GM19438 (cell line): ENCODE results near the gene ZC3H12C.
"Not testable (repeated sequence)": the region's sequence is repeated elsewhere in the genome, so short reads cannot be mapped to it uniquely, and the experiment has no call there.

Source experiments
- ATAC-seq: cut with Tn5 transposase; IDR thresholded peaks from one replicate; pipeline ENCODE4 v1.9.1; 2021; ENCODE audit warnings: low read depth; ENCODE audit not compliant: unreplicated experiment

Gene ZC3H12C

DNA sequence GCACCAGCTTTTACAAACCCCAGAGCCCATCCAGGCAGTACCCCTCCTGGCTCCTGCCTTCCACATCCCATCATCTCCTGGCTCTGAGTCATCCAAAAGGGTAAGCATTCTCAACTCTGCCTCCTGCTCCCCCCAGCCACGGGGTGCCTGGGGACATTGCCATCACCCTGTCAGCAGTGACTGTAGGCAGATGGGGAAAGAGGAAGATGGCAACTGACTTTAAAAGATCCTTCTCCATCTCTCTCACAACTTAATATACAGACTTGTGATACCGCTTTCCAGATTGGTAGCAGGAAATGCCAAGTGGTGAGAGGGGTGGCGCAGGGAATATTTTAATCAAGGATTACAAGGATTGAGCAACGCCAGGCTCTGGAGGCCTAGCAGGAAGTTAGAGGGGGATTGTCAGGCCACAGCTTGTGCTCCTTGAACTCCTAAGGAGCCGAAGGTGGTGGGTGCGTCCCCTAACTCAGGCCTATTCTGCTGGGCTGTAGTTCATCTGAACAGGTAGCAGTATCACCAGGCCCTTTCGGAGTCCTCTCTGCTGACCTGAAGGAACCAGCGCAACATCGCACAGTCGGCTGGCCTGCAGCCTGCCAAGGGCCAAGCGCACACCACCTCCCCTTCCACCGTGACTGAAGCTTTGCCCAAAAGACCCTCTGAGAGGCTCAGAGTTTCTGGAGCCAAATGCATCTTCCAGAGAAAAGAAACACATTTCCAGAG is 83.3 kb downstream of the ZC3H12C start:
- ATAC-seq, result no peak

DNA sequence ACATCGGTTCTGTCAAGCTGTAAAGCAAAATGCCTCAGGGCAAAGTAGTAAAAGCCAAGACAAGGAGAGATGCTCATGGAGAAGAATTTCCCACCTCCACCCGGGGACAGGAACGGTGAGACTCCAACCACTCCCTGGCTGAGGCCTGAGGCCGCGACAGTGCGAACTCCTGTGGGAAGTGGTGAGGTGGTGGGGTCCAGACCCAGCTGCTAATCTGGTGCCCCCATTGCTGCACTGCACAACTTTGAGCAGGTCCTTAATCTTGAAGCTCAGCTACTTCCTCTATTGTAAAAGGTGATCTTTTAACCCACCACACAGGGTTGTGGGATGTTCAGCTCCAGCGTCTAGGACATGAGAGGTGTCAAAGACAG is 83.9 kb downstream of the ZC3H12C start:
- ATAC-seq, result no peak

DNA sequence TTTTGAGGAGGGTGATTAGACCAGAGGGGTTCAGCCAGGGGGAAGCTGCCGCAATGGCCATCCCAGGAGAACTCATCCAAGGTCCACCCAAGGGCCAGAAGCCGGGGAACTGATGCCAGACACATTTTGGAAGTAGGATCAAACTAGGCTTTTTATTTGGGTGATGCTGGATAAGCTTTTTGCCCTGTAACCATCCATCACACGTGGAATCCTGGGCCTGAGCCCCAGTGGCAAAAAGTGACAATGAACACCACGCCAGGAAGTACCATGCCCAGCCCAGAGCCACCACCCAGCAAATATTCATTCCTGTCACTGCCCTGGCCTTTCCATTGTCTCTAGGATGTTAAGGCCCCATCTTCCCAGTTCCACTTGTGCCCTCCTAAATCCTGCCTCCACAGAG is 85.9 kb downstream of the ZC3H12C start:
- no peak for ATAC-seq

DNA sequence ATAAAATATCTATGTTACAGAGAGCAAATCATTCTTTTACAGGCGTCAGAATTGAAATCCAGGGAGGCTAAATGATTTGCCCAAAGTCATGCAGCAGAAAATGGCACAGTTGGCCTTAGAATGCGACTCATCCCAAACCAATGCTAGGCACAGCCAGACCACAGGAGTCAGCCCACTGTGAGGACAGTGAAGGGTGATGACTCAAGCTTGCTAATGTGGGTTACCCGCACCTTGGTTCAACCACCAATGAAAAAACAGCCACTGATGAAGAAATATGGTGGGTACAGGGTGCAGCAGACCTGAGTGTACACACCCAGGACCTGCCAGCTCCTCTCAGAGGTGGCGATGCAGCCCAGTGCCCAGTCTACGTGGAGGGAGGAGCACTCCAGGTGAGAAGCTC is 89.7 kb downstream of the ZC3H12C start:
- ATAC-seq, result no peak

DNA sequence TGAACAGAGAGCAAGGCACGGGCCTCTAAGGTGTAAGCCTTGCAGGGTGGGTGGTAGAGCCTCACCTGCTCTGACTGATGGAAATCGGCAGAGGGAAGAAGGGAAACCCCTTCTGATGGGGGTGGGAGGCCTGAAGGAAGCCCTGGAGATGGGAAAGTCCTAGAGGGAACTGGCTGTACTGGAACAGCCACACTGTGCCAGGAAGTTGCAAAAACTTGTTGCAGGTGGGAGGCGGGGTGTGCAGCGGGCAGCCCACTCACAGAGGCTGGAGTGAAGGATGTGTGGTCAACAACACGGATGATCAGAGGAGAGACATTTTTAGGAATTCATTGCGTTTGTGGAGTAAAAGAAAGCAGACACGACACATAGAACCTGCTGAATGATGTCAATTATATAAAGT is 91.3 kb downstream of the ZC3H12C start:
- no peak for ATAC-seq

DNA sequence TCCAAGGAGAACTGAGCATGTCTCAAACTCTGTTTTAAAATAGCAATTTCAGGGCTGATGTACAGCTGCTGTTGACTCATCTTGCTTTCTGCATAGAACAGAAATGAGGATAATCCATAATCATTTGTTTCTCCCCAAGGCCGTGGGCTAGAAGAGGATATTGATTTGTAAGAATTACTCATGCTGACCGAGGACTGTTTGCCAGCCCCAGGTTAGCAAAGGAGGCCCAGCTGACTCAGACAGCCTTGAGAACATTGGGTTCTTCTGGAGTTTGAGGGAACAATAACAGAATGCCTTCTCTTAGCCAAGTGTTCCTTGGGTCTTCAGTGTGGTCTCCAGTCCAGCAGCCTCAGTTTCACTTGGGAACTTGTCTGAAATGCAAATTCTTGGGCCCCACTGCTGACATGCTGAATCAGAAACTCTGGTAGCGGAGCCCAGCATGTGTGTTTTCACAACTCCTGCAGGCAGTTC is 92.0 kb downstream of the ZC3H12C start:
- no peak for ATAC-seq

DNA sequence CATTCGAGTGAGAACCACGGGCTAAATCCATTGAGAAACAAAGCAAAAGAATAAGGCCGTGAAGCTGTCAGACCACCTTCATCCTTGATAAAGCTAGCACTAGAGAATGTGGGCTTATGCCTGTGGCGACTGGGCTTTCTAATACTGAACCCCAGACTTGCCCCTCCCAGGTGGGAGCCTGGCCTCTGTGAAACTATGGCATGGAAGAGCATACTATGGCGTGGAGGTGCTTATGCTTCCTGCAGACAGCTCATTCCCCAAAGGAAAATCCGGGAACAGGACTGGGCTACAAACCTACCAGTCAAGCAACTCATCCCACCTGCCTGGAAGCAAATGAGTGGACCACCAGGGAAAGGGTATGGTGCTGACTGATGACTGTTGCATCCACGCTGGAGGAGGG is 92.4 kb downstream of the ZC3H12C start:
- no peak for ATAC-seq

DNA sequence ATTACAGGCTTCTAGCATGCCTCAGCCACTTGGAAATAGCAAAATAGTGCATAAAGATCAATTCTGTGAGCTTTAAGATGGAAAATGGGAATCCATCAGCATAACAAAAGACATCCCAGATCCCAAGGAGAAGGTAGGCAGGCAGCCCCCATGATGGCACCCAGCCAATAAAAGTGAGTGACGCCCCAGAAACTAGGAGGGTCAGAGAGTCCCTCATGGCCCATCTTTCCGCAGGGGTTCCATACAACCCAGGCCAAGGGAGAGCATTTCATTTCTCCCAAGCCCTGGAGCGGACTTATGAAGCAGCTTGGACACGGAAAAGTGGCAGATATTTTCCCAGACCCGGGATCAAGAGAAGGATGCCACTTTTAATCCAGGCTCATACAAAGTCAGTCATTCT is 93.3 kb downstream of the ZC3H12C start:
- ATAC-seq, result no peak

DNA sequence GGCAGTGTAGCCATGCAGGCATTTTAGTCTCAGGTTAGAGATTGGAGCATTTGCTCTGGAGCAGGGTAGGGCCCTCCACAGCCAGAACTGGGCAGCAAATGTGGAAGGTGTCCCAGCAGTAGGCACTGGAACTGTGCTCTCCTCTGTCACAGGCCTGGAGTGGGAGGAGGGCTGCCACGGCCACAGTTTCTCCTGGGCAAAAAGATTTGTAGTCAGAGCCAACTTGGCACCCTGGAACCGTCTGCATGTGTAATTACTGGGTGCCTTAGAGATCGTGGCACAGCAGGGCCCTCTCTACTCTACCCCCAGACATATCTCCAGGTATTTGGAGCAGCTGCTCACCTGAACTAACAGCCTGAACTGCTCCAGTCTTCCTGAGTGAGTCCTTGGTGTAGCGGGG is 93.7 kb downstream of the ZC3H12C start:
- ATAC-seq, result no peak

DNA sequence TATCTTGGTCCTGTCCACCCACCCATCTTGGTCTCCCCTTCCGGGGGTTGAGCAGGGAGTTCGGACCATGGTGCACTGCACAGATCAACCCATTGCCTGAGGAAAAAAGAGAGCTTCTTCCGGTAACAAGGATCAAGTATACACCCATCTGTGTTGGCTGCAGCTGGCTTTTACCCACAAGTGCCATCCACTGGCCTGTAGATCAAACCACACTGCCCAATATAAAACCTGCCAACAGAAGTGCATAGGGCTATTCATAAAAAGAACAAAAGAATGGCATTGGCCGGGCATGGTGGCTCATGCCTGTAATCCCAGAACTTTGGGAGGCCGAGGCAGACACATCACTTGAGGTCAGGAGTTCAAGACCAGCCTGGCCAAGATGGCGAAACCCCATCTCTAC is 94.5 kb downstream of the ZC3H12C start:
- no peak for ATAC-seq

DNA sequence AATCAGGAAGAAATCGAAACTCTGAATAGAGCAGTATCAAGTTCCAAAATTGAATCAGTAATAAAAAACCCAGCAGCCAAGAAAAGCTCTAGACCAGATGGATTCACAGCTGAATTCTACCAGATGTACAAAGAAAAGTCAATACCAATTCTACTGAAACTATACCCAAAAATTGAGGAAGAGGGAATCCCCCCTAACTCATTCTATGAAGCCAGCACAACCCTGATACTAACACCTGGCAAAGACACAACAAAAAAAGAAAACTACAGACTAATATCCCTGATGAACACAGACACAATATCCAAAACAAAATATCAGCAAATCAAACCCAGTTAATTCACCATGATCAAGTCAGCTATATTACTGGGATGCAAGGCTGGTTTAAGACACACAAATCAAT is 97.7 kb downstream of the ZC3H12C start:
- no peak for ATAC-seq

DNA sequence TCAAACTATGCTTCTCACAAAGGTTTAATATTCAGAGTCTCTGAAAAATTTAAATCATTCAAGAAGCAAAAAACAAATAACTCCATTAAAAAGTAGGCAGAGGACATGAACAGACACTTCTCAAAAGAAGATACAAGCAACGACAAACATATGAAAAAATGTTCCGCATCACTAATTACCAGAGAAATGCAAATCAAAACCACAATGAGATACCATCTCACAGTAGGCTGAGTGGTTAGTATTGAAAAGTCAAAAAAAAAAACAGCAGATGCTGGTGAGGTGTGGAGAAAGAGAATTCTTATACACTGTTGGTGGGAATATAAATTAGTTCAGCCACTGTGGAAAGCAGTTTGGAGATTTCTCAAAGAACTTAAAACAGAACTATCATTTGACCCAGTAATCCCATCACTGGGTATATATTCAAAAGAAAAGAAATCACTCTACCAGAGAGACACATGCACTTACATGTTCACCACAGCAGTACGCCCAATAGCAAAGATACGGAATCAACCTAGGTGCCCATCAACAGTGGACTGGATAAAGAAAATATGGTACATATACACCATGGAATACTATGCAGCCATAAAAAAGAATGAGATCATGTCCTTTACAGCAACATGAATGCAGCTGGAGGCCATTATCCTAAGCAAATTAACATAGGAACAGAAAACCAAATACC is 99.6 kb downstream of the ZC3H12C start:
- ATAC-seq, result not testable (repeated sequence)

DNA sequence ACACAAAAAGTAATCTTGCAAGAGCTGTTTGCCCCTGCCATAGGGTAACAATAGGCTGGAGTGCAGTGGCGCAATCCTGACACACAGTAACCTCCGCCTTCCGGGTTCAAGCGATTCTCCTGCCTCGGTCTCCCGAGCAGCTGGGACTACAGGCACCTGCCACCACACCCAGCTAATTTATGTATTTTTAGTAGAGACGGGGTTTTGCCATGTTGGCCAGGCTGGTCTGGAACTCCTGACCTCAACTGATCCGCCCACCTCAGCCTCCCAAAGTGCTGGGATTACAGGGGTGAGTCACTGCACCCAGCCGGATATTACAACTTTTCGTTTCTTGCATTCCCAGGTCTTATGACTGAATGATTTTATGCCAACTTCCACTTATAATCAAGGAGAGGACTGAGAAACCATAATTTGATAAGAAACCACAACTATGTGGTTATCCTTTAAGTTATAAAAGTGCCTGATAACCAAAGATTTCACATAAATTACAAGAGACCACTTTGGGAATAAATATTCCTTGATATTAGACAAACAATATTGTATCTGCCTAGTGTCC is 101.1 kb downstream of the ZC3H12C start:
- not testable (repeated sequence) for ATAC-seq

DNA sequence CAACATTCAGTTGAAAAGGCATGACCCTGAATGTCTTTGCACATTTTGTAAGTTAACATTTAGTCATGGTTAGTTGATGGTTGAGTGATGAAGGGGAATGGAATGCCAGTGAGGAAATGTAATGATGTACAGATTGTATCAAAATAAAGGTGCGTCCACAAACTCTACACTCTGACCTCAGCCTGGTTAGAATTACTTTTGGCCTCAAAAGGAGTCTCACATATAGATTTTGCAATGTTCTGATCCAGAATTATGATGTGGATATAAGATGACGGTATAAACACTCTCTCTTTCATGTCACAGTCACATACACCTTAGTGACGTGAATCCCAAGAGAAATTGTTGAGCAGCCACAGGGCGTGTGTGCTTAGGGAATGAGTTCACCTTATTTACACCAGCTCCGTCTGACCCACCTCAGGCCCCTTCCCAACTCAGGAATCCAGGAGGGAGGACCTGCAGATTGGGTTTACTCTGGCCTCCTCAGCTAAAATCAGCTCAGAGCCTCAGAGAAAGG is 103.1 kb downstream of the ZC3H12C start:
- ATAC-seq, result no peak

DNA sequence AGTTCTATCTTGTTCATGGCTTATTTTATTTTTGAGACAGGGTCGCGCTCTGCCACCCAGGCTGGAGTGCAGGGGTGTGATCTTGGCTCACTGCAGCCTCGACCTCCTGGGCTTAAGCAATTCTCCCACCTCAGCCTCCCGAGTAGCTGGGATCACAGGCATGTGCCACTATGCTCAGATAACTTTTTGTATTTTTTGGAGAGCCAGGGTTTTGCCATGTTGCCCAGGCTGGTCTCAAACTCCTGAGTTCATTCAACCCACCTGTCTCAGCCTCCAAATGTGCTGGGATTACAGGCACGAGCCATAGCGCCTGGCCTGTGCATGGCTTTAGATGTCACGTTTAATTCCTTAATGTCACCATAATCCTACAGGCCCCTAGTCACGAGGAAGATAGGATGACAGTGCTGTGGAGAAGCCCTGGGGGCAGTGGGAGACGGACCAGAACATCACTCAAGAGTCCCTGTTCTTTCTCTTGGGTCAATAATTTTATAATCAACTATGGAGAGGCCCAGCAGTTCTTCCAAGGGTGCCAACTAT is 103.8 kb downstream of the ZC3H12C start:
- no peak for ATAC-seq

DNA sequence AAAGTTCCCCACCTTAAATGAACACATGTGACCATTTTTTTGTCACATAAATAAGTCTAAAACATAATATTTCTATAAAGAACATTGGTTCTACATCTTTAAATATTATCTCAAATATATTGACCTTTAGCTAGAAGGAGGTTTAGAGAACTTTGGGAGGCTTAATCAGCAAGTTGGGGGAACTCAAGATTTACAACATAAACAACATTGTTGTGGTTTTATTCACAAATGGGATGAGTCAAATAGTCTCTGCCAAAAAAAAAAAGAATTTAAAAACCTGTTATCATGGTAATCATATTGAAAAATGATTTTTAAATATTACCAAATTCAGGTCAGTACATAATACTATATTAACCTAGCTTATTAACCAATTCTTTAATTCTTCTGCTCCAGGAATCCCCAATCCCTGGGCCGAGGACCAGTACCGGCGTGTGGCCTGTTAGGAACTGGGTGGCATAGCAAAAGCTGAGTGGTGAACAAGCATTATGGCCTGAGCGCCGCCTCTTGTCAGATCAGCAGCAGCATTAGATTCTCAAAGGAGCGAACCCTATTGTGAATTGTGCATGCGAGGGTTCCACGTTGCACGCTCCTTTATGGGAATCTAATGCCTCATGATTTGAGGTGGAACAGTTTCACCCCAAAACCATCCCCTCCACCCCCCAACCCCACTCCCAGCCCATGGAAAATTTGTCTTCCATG is 105.0 kb downstream of the ZC3H12C start:
- no peak for ATAC-seq

DNA sequence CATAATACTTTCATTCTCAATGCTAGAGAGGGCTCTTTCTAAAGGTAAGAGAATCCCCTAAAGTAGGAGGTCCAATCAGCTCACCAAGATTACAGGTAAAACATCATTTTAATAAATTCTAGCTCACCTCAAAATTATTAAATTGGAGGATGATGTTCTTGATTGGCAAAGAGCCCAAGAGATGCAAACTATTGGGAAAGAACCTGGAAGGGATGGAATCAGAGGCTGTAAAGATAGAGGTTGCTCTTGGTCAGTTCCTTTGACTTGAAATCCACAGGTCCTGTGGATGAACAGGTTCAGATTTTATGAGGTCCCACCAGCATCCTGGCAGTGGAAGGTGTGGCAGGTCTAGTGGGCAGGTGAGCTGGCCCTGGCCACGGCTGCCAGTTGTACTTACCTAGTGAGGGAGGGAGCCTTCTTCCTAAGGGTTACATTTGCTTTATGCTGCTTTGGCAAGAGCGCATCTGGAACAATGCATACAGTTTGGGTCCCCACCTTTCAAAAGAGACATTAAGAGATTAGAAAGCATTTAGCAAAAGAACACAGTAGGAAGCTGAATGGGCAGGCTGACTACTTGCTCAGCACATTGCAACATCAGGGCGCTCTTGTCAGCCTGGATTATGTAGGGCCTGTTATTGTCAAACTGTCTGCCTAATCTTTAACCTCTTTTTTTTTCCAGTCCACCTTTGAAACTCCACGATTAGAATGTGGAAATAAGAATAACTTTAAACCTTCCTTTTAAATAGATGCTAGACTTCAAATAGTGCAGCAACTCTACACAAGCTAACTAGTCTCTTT is 106.2 kb downstream of the ZC3H12C start:
- no peak for ATAC-seq

DNA sequence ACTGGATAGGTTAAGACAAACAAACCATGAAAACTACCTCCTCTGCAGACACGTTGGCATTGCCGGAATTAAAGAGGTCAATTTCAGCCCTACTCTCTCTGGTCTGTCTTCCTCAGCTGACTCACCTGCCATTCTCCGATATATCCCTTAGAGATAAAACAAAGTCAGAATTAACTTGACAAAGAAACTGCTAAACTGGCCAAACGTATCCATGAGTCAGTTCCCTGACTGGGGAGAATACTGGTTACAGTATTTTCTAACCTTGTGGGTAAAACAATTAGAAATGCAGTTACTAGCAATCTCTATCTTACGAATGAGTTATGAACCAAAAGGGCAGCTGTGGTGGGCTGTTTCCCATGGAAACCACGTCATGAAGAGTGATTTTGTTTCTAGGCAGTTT is 107.0 kb downstream of the ZC3H12C start:
- ATAC-seq, result no peak

DNA sequence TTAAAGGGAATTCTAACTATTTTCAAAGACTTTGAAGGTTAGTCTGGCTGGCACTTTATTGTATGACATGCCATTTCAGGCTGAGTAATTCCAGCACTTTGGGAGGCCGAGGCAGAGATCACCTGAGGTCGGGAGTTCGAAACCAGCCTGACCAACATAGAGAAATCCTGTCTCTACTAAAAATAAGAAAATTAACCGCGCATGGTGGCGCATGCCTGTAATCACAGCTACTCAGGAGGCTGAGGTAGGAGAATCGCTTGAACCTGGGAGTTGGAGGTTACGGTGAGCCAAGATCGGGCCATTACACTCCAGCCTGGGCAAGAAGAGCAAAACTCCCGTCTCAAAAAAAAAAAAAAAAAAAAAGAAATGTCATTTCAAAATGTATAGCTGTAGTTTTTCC is 107.6 kb downstream of the ZC3H12C start:
- no peak for ATAC-seq

DNA sequence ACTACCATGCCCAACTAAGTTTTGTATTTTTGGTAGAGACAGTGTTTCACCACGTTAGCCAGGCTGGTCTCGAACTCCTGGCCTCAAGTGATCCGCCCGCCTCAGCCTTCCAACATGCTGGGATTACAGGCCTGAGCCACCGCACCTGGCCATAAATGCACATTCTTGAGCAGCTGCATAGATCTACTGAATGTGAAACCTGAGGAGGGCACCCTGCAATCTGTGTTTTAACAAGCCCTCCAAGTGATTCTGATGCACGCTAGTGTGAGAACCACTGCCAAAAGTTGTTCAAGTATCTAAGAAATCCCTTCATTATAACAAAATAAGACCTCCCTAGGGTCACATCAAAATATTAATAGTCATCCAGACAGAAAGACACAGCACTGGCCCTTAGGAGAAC is 113.9 kb downstream of the ZC3H12C start:
- no peak for ATAC-seq
